K562 (cell line): ENCODE measurements around the gene MN1. TPM values are rescaled to one million over a fixed set of nuclear protein-coding genes. Genes with fewer than 3 reads are reported as not detected.

Experiments
- ATAC-seq: fragments of 200-7000 bp; cut with Tn5 transposase; 3 replicates; pipeline ENCODE4 v1.9.1; 2020; ENCODE audit warnings: moderate library complexity
- BruUV-seq: library from RNA; stranded (reverse); fragments of 400-500 nt; replicated peaks from 2 replicates; lab custom pipeline; 2021; lab: Mats Ljungman, UMichigan
- CTCF ChIA-PET: fragments of 300-600 bp; formaldehyde crosslinking; extraction: SDS; loops from one replicate; lab custom pipeline; 2021; ENCODE audit warnings: low intra/inter-chr PET ratio; lab: Yijun Ruan, JAX
- POLR2A ChIA-PET: fragments of 300-600, 350-650 bp; sonication (Branson Sonifier 250); formaldehyde crosslinking; extraction: SDS; loops from one replicate; lab custom pipeline; 2021; ENCODE audit warnings: antibody characterized with exemption, inconsistent platforms; lab: Yijun Ruan, JAX
- DNase-seq, 4 experiments: peaks; one replicate each; pipeline versions ENCODE4 v3.0.0 to v3.0.0-alpha.2; 2011 to 2018; ENCODE audit warnings: low spot score in 3 of 4, mixed read lengths in 3 of 4; ENCODE audit errors: extremely low read depth in 1 of 4
- FAIRE-seq: peaks from 2 replicates; lab custom pipeline; 2011; peaks lifted over from hg19 to GRCh38; lab: Jason Lieb, UNC
- H2AFZ ChIP-seq: 2 replicates; pipeline ENCODE4 v1.6.0; 2011; ENCODE audit warnings: low read depth, low read length, control low read depth, inconsistent platforms
- H3K27ac ChIP-seq: fragments of 200-600 bp; 3 replicates; pipeline ENCODE4 v1.8.0; 2011; ENCODE audit warnings: low read depth, mild to moderate bottlenecking, control low read depth, inconsistent platforms, low read length, moderate library complexity, mixed read lengths; ENCODE audit errors: extremely low read depth
- H3K27me3 ChIP-seq, 2 experiments: fragments of 300-600 bp in 1 of 2; 2 replicates in 1 of 2; 3 replicates in 1 of 2; pipeline versions ENCODE4 v1.6.0 to v1.8.0; 2011; ENCODE audit warnings: inconsistent platforms in 2 of 2, low read length in 2 of 2, mild to moderate bottlenecking in 1 of 2, mixed read lengths in 1 of 2, moderate library complexity in 1 of 2; ENCODE audit not compliant: control insufficient read depth in 2 of 2, insufficient read depth in 2 of 2
- H3K36me3 ChIP-seq: fragments of 300-600 bp; 3 replicates; pipeline ENCODE4 v1.8.0; 2011; ENCODE audit warnings: mild to moderate bottlenecking, low read length, inconsistent platforms; ENCODE audit not compliant: control insufficient read depth, insufficient read depth
- H3K4me1 ChIP-seq, 2 experiments: fragments of 200-600 bp in 1 of 2; replicated peaks in 1 of 2; 2 replicates in 1 of 2; 3 replicates in 1 of 2; pipeline versions ENCODE4 v1.5.1 to v1.8.0; 2011; ENCODE audit warnings: inconsistent platforms in 2 of 2, low read length in 2 of 2, mild to moderate bottlenecking in 1 of 2, mixed read lengths in 1 of 2, moderate library complexity in 1 of 2; ENCODE audit not compliant: control insufficient read depth in 2 of 2, insufficient read depth in 2 of 2
- H3K4me2 ChIP-seq: 2 replicates; pipeline ENCODE4 v1.6.1; 2011; ENCODE audit warnings: low read length, control low read depth, inconsistent platforms, mixed read lengths; ENCODE audit not compliant: insufficient read depth
- H3K4me3 ChIP-seq: fragments of 200-600 bp; sonication (generic), shearing (Covaris generic); 2 replicates; pipeline ENCODE4 v1.5.1; 2016; ENCODE audit warnings: control low read depth, inconsistent platforms
- H3K79me2 ChIP-seq: fragments of 200-600 bp; 3 replicates; pipeline ENCODE4 v1.8.0; 2011; ENCODE audit warnings: low read length, inconsistent platforms; ENCODE audit not compliant: control insufficient read depth, insufficient read depth
- H3K9ac ChIP-seq, 2 experiments: 2 replicates each; pipeline versions ENCODE4 v1.6.0 to v1.6.1; 2011; ENCODE audit warnings: low read depth in 2 of 2, low read length in 2 of 2, control low read depth in 1 of 2, inconsistent platforms in 1 of 2, mild to moderate bottlenecking in 1 of 2, mixed read lengths in 1 of 2; ENCODE audit not compliant: insufficient read depth in 1 of 2
- H3K9me1 ChIP-seq: one replicate; pipeline ENCODE4 v1.6.0; 2011; ENCODE audit warnings: inconsistent platforms, mild to moderate bottlenecking, low read length, moderate library complexity; ENCODE audit not compliant: control insufficient read depth, insufficient read depth
- H3K9me3 ChIP-seq: replicated peaks from 2 replicates; pipeline ENCODE4 v1.5.1; 2011; ENCODE audit warnings: low read depth, low read length, inconsistent platforms; ENCODE audit not compliant: control insufficient read depth, insufficient read depth
- H4K20me1 ChIP-seq: replicated peaks from 2 replicates; pipeline ENCODE4 v1.6.1; 2011; ENCODE audit warnings: low read length, inconsistent platforms, mixed read lengths; ENCODE audit not compliant: control insufficient read depth, insufficient read depth
- CBFA2T2 ChIP-seq: fragments of 450-650 bp; conservative IDR thresholded peaks from 2 replicates; pipeline ENCODE4 v1.6.1; 2017; ENCODE audit warnings: mild to moderate bottlenecking
- DDX20 ChIP-seq: fragments of 450-650 bp; IDR thresholded peaks from 2 replicates; pipeline ENCODE4 v1.6.1; 2016; ENCODE audit warnings: missing genetic modification characterization, low read depth, mild to moderate bottlenecking, missing compliant biosample characterization, moderate library complexity
- E2F3 ChIP-seq: fragments of 250-450 bp; sonication (Bioruptor Pico); IDR thresholded peaks from 2 replicates; pipeline ENCODE4 v1.4.0; 2020; ENCODE audit warnings: mild to moderate bottlenecking
- EGR1 ChIP-seq: fragments of 450-650 bp; conservative IDR thresholded peaks from 2 replicates; pipeline ENCODE4 v1.6.1; 2017; ENCODE audit warnings: mild to moderate bottlenecking
- HDAC1 ChIP-seq, 2 experiments: fragments of 450-650 bp; IDR thresholded peaks; 2 replicates each; pipeline ENCODE4 v1.6.1; 2016 to 2017; ENCODE audit warnings: inconsistent platforms in 1 of 2, mild to moderate bottlenecking in 1 of 2, moderate library complexity in 1 of 2
- HDAC2 ChIP-seq: fragments of 450-650 bp; IDR thresholded peaks from 2 replicates; pipeline ENCODE4 v1.6.1; 2016; ENCODE audit warnings: mild to moderate bottlenecking
- JUNB ChIP-seq: fragments of 450-650 bp; formaldehyde crosslinking; conservative IDR thresholded peaks from 2 replicates; pipeline ENCODE4 v1.4.0; 2020; ENCODE audit warnings: mild to moderate bottlenecking
- MCM3 ChIP-seq: fragments of 450-650 bp; IDR thresholded peaks from 2 replicates; pipeline ENCODE4 v1.6.1; 2016
- NFIX ChIP-seq: fragments of 250-450 bp; sonication (Bioruptor Pico); IDR thresholded peaks from 2 replicates; pipeline ENCODE4 v1.4.0; 2020; ENCODE audit warnings: low read depth, mild to moderate bottlenecking, moderate library complexity
- POLR2A ChIP-seq: fragments of 450-650 bp; conservative IDR thresholded peaks from 2 replicates; pipeline ENCODE4 v1.6.1; 2016
- SRF ChIP-seq, 2 experiments: fragments of 250-450, 450-650 bp in 1 of 2; sonication (Bioruptor Pico) in 1 of 2; sonication (generic) in 1 of 2; formaldehyde crosslinking; IDR thresholded peaks; 2 replicates each; pipeline versions ENCODE4 v1.5.0 to v1.5.1; 2020 to 2022; ENCODE audit warnings: mild to moderate bottlenecking in 1 of 2, missing genetic modification reagents in 1 of 2
- STAG1 ChIP-seq: sonication (generic); formaldehyde crosslinking; IDR thresholded peaks from 2 replicates; pipeline ENCODE4 v1.5.0; 2020; ENCODE audit warnings: missing genetic modification reagents, borderline replicate concordance
- ZC3H8 ChIP-seq: fragments of 450-650 bp; IDR thresholded peaks from 2 replicates; pipeline ENCODE4 v1.6.1; 2017
- ZNF143 ChIP-seq: sonication (generic); formaldehyde crosslinking; IDR thresholded peaks from 2 replicates; pipeline ENCODE4 v1.9.0; 2022; ENCODE audit warnings: mild to moderate bottlenecking, missing genetic modification reagents
- ZNF347 ChIP-seq: fragments of 450-650 bp; formaldehyde crosslinking; IDR thresholded peaks from 2 replicates; pipeline ENCODE4 v1.4.0; 2020; ENCODE audit warnings: low read depth, mild to moderate bottlenecking, moderate library complexity
- ZZZ3 ChIP-seq: fragments of 450-650 bp; IDR thresholded peaks from 2 replicates; pipeline ENCODE4 v1.6.1; 2016; ENCODE audit warnings: antibody characterized with exemption, mild to moderate bottlenecking, moderate library complexity
- WGBS: fragments of 100-300 bp; shearing (Covaris generic); methylation state at CpG from one replicate; pipeline ENCODE4 v1.1.6; 2016; ENCODE audit warnings: low coverage, mixed read lengths; ENCODE audit not compliant: insufficient coverage; ENCODE audit errors: missing lambda C conversion rate; 5-methylcytosine and 5-hydroxymethylcytosine counted together
- in situ Hi-C: fragments of 300-500 bp; cut with MboI; formaldehyde crosslinking; loops from 4 replicates; pipeline ENCODE4 v1.15.0; 2018; ENCODE audit warnings: inconsistent platforms, mixed read lengths
- intact Hi-C: fragments of 100-400 bp; cut with micrococcal nuclease; formaldehyde crosslinking; loops from 2 replicates; pipeline ENCODE4 v1.14.2; 2022
- polyA plus RNA-seq, 8 experiments: library from polyadenylated mRNA; depleted of rRNA in 4 of 8; stranded (reverse) in 5 of 8; unstranded in 3 of 8; fragments of >200 nt; fragmentation: Nextera tagmentation in 2 of 8; fragmentation: Illumina TruSeq in 1 of 8; extraction: Ambion mirVana in 2 of 8; extraction: Trizol in 1 of 8; gene quantifications; 2 replicates each; pipeline versions ENCODE4 v1.2.1 to v1.2.3, GENCODE V29; 2011 to 2014; ENCODE audit warnings: inconsistent platforms in 1 of 8, missing spikeins in 1 of 8
- total RNA-seq, 7 experiments: library from RNA; depleted of rRNA in 6 of 7; stranded (reverse); fragments of >200 nt in 6 of 7; fragmentation: Illumina TruSeq in 2 of 7; extraction: Trizol in 2 of 7; gene quantifications; 2 replicates each; pipeline versions ENCODE4 v1.2.1 to v1.2.3, GENCODE V29; 2011 to 2021; ENCODE audit warnings: low replicate concordance in 1 of 7
- TF ChIP-seq, protein P1 (sequence below): fragments of 250-450 bp; sonication (Bioruptor Pico); IDR thresholded peaks from 2 replicates; pipeline ENCODE4 v1.4.0; 2020
- TF ChIP-seq, protein P2 (sequence below): fragments of 450-650 bp; IDR thresholded peaks from 2 replicates; pipeline ENCODE4 v1.7.1; 2018; ENCODE audit warnings: mild to moderate bottlenecking, low read depth; ENCODE audit not compliant: partially characterized antibody
- TF ChIP-seq, protein P3 (sequence below): fragments of 250-450 bp; sonication (Bioruptor Pico); IDR thresholded peaks from 2 replicates; pipeline ENCODE4 v1.8.0; 2022; ENCODE audit warnings: inconsistent platforms, mild to moderate bottlenecking, moderate library complexity, borderline replicate concordance

The MN1 gene
- total and polyA plus RNA-seq, 9 of the 15 experiments (the other 6 are each of a cell fraction or from before 2014, with no cell fraction given), result under 0.01 to 0.05 (median 0.03) TPM; not detected in 5

DNA sequence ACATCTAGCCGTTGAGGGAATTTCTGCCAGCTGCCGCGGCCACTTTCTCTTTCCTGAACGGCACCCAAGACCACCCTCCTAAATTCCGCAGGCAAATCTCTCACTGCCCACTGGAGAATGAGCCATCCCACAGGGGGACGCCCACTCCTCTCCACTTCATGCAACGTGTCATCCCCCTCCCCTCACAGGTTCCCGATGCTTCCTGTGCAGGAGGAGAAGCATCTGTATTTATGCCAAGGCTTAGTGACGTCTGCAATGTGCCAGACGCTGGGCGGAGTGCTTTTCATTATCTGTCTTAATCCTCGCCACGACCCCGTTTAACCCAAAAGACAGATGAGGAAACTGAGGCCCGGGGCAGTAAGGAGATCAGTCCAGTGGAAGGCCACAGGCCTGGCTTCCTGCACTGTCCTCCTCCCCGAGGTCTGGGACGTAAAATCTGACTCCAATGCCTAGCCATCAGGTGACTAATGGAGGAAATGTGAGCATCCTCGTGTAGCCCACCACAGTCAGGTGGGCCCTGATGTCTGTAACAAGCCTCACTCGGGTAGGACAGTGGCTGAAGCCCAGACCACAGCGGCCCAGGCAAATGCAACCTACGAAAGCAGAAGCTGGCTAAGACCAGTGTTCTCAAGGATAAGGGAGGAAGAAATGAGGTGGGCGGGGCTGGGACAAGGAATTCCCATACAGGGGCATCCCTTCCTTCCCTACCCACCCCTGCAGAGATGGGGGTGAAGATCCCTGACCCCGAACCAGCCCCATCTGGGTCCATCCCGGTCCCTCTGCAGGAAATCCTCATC lies 23.1 kb downstream of the MN1 start:
- ATAC-seq, result no peak
- no peak overlapping the region for H3K27ac ChIP-seq
- no peak overlapping the region for H3K9ac ChIP-seq
- no peak for FAIRE-seq
- H3K79me2 ChIP-seq, result no peaks in the 10 kb centered on the region
- CTCF ChIA-PET, result no interaction called here
- no peak for DNase-seq
- no peaks in the 10 kb centered on the region; a peak in 1 of 5 replicates for H3K4me1 ChIP-seq
- no peak overlapping the region for H2AFZ ChIP-seq
- in situ Hi-C loops, result no loop called here
- H3K9me3 ChIP-seq, result 0 out of 2 replicates have a peak, but pooled peaks cover 2% of the 10 kb centered on the region
- no TSS peak for BruUV-seq
- no peak overlapping the region for H3K4me2 ChIP-seq
- TF ChIP-seq ZNF347 (CRISPR knock-in tag) (no peak), NFIX (CRISPR knock-in tag) (no peak), ZNF143 (CRISPR knock-in tag) (no peak), DDX20 (no peak), ZZZ3 (no peak), HDAC2 (no peak), JUNB (CRISPR knock-in tag) (no peak), CBFA2T2 (no peak), MCM3 (no peak), POLR2A (no peak), EGR1 (no peak), ZC3H8 (no peak), SRF (CRISPR knock-in tag; IDR thresholded peaks at IDR 0.05) (no peak), E2F3 (CRISPR knock-in tag) (no peak), HDAC1 (IDR thresholded peaks at IDR 0.05) (no peak), STAG1 (CRISPR knock-in tag) (no peak)
- TF ChIP-seq, protein P1, sequence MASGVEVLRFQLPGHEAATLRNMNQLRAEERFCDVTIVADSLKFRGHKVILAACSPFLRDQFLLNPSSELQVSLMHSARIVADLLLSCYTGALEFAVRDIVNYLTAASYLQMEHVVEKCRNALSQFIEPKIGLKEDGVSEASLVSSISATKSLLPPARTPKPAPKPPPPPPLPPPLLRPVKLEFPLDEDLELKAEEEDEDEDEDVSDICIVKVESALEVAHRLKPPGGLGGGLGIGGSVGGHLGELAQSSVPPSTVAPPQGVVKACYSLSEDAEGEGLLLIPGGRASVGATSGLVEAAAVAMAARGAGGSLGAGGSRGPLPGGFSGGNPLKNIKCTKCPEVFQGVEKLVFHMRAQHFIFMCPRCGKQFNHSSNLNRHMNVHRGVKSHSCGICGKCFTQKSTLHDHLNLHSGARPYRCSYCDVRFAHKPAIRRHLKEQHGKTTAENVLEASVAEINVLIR (CRISPR knock-in tag), result no peak
- TF ChIP-seq, protein P2, sequence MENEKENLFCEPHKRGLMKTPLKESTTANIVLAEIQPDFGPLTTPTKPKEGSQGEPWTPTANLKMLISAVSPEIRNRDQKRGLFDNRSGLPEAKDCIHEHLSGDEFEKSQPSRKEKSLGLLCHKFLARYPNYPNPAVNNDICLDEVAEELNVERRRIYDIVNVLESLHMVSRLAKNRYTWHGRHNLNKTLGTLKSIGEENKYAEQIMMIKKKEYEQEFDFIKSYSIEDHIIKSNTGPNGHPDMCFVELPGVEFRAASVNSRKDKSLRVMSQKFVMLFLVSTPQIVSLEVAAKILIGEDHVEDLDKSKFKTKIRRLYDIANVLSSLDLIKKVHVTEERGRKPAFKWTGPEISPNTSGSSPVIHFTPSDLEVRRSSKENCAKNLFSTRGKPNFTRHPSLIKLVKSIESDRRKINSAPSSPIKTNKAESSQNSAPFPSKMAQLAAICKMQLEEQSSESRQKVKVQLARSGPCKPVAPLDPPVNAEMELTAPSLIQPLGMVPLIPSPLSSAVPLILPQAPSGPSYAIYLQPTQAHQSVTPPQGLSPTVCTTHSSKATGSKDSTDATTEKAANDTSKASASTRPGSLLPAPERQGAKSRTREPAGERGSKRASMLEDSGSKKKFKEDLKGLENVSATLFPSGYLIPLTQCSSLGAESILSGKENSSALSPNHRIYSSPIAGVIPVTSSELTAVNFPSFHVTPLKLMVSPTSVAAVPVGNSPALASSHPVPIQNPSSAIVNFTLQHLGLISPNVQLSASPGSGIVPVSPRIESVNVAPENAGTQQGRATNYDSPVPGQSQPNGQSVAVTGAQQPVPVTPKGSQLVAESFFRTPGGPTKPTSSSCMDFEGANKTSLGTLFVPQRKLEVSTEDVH, result no peak
- TF ChIP-seq, protein P3, sequence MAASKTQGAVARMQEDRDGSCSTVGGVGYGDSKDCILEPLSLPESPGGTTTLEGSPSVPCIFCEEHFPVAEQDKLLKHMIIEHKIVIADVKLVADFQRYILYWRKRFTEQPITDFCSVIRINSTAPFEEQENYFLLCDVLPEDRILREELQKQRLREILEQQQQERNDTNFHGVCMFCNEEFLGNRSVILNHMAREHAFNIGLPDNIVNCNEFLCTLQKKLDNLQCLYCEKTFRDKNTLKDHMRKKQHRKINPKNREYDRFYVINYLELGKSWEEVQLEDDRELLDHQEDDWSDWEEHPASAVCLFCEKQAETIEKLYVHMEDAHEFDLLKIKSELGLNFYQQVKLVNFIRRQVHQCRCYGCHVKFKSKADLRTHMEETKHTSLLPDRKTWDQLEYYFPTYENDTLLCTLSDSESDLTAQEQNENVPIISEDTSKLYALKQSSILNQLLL (CRISPR knock-in tag), result no peak
- H4K20me1 ChIP-seq, result no peaks in the 10 kb centered on the region
- 8% methylated on average over 21 of the region's 24 CpGs for WGBS
- POLR2A ChIA-PET, result interaction anchor here (1.0 kb wide), 1 partner anchor 15 kb away, joined by 3 read pairs; no protein-coding TSS in a partner anchor
- no peaks in the 10 kb centered on the region for H3K36me3 ChIP-seq
- H3K4me3 ChIP-seq, result no peak overlapping the region
- peaks cover 3 to 16% of the 10 kb centered on the region in 2 experiments; a peak in 3 of 5 replicates for H3K27me3 ChIP-seq
- H3K9me1 ChIP-seq, result no peaks in the 10 kb centered on the region
- intact Hi-C loops, result no loop called here
